ENCODE measurements around the gene RUSF1.
"Not testable (repeated sequence)": the region's sequence is repeated elsewhere in the genome, so short reads cannot be mapped to it uniquely, and the experiment has no call there.

The RUSF1 gene

GRCh38 chr16:31528523-31529107 is 20.4 kb upstream of the RUSF1 start:
- DNase-seq (ENCODE audit: low read depth) = no peak
- no peak overlapping the region for H3K4me3 ChIP-seq (replicated peaks; ENCODE audit: low read depth, low read length)
- TF ChIP-seq CTCF (IDR thresholded peaks at IDR 0.05; ENCODE audit: low read length, missing control alignments) = no peak

- H3K4me3 ChIP-seq (replicated peaks; ENCODE audit: low read depth, low read length) = no peak within 1 kb of the TSS
- no peak for DNase-seq (ENCODE audit: low read depth)
- no peak for TF ChIP-seq CTCF (IDR thresholded peaks at IDR 0.05; ENCODE audit: low read length, missing control alignments)
Measured at GRCh38 chr16:31527734-31528274, 19.6 kb upstream of the RUSF1 start, which contains the start of gene AHSP. TSS of gene AHSP (plus strand) at chr16:31527900. CDS start at chr16:31528140, 240 bp downstream.

GRCh38 chr16:31525113-31525512 is 16.9 kb upstream of the RUSF1 start:
- no peak overlapping the region for H3K4me3 ChIP-seq (replicated peaks; ENCODE audit: low read depth, low read length)
- TF ChIP-seq CTCF (IDR thresholded peaks at IDR 0.05; ENCODE audit: low read length, missing control alignments) = no peak
- DNase-seq (ENCODE audit: low read depth) = no peak

GRCh38 chr16:31523768-31524167 is 15.6 kb upstream of the RUSF1 start:
- not testable (repeated sequence) for DNase-seq (ENCODE audit: low read depth); H3K4me3 ChIP-seq (replicated peaks; ENCODE audit: low read depth, low read length)

GRCh38 chr16:31522071-31522470 is 13.9 kb upstream of the RUSF1 start:
- TF ChIP-seq CTCF (IDR thresholded peaks at IDR 0.05; ENCODE audit: low read length, missing control alignments) = no peak
- no peak for DNase-seq (ENCODE audit: low read depth)
- H3K4me3 ChIP-seq (replicated peaks; ENCODE audit: low read depth, low read length) = no peak overlapping the region

GRCh38 chr16:31521368-31521767 is 13.2 kb upstream of the RUSF1 start:
- no peak overlapping the region for H3K4me3 ChIP-seq (replicated peaks; ENCODE audit: low read depth, low read length)
- TF ChIP-seq CTCF (IDR thresholded peaks at IDR 0.05; ENCODE audit: low read length, missing control alignments) = no peak
- no peak for DNase-seq (ENCODE audit: low read depth)

- H3K4me3 ChIP-seq (replicated peaks; ENCODE audit: low read depth, low read length) = no peak overlapping the region
- TF ChIP-seq CTCF (IDR thresholded peaks at IDR 0.05; ENCODE audit: low read length, missing control alignments) = no peak
- no peak for DNase-seq (ENCODE audit: low read depth)
Measured at GRCh38 chr16:31519759-31520431, 11.7 kb upstream of the RUSF1 start.
